Kidney (tissue), 14 donors: ENCODE measurements around the gene CDS2. TPM values are rescaled to one million over a fixed set of nuclear protein-coding genes. Genes with fewer than 3 reads are reported as not detected.

ENCODE experiments used
- DNase-seq, 5 donors: peaks; one replicate each; pipeline ENCODE4 v3.0.0-alpha.2; 2013 to 2020
- FAIRE-seq: peaks from 2 replicates; lab custom pipeline; 2012; peaks lifted over from hg19 to GRCh38; lab: Jason Lieb, UNC
- H3K27ac ChIP-seq, 2 donors: one replicate each; pipeline ENCODE4 v1.7.0; 2013; ENCODE audit warnings: low read depth in 2 of 2, low read length in 2 of 2, inconsistent platforms in 1 of 2
- H3K27me3 ChIP-seq: one replicate; pipeline ENCODE4 v1.7.1; 2013; ENCODE audit warnings: low read length, inconsistent platforms; ENCODE audit not compliant: control insufficient read depth, insufficient read depth
- H3K36me3 ChIP-seq, 3 donors: one replicate each; pipeline versions ENCODE4 v1.7.0 to v1.7.1; 2013; ENCODE audit warnings: low read length in 3 of 3, control low read depth in 1 of 3, inconsistent platforms in 1 of 3; ENCODE audit not compliant: insufficient read depth in 3 of 3, control insufficient read depth in 2 of 3
- H3K4me1 ChIP-seq, 3 donors: one replicate each; pipeline versions ENCODE4 v1.7.0 to v1.7.1; 2013; ENCODE audit warnings: low read length in 3 of 3, inconsistent platforms in 1 of 3, low read depth in 1 of 3; ENCODE audit not compliant: control insufficient read depth in 2 of 3, insufficient read depth in 2 of 3
- H3K4me3 ChIP-seq, 3 donors: one replicate each; pipeline versions ENCODE4 v1.7.0 to v1.8.1; 2013; ENCODE audit warnings: low read length in 3 of 3, control low read depth in 1 of 3, inconsistent platforms in 1 of 3
- H3K9ac ChIP-seq, 3 donors: one replicate each; pipeline versions ENCODE4 v1.7.0 to v1.7.1; 2013; ENCODE audit warnings: low read length in 3 of 3, control low read depth in 1 of 3, inconsistent platforms in 1 of 3
- H3K9me3 ChIP-seq, 3 donors: one replicate each; pipeline versions ENCODE4 v1.7.0 to v1.7.1; 2013; ENCODE audit warnings: low read length in 3 of 3, control low read depth in 1 of 3, inconsistent platforms in 1 of 3; ENCODE audit not compliant: control insufficient read depth in 2 of 3, insufficient read depth in 1 of 3
- CTCF ChIP-seq: IDR thresholded peaks from 3 replicates; pipeline ENCODE4 v1.5.1; 2012; ENCODE audit warnings: mild to moderate bottlenecking, moderate library complexity, borderline replicate concordance; ENCODE audit not compliant: insufficient read depth; ENCODE audit errors: extremely low read depth
- intact Hi-C: fragments of 100-400 bp; cut with DNase I; formaldehyde crosslinking; loops from one replicate; pipeline ENCODE4 v1.11.1; 2022
- polyA plus RNA-seq: library from polyadenylated mRNA; stranded (reverse); fragments of 350-450 nt; fragmentation: Illumina TruSeq; extraction: RNeasy Lipid Tissue Mini Kit (QIAGEN cat#74804); gene quantifications from one replicate; pipeline ENCODE4 v1.2.3, GENCODE V29; 2014; ENCODE audit warnings: low read depth, low replicate concordance; ENCODE audit not compliant: insufficient read depth
- total RNA-seq: library from RNA; stranded (reverse); fragmentation: NEBNext Ultra II Directional; extraction: Animal tissue kit (Norgen Biotek cat#: 25700); gene quantifications from one replicate; pipeline ENCODE4 v1.2.1, GENCODE V29; 2021
- donor health status: control.
- donor health status: control.
- donor health status: control.
- donor health status: control.
- donor health status: control.
- donor health status: DM: yes; HTN: yes; CAD: no.
- donor health status: Normal renal cell carcinoma (clear cell type).

The CDS2 gene
- total and polyA plus RNA-seq, 2 donors from 2014 or later = 19.9 to 67.9 TPM

DNA sequence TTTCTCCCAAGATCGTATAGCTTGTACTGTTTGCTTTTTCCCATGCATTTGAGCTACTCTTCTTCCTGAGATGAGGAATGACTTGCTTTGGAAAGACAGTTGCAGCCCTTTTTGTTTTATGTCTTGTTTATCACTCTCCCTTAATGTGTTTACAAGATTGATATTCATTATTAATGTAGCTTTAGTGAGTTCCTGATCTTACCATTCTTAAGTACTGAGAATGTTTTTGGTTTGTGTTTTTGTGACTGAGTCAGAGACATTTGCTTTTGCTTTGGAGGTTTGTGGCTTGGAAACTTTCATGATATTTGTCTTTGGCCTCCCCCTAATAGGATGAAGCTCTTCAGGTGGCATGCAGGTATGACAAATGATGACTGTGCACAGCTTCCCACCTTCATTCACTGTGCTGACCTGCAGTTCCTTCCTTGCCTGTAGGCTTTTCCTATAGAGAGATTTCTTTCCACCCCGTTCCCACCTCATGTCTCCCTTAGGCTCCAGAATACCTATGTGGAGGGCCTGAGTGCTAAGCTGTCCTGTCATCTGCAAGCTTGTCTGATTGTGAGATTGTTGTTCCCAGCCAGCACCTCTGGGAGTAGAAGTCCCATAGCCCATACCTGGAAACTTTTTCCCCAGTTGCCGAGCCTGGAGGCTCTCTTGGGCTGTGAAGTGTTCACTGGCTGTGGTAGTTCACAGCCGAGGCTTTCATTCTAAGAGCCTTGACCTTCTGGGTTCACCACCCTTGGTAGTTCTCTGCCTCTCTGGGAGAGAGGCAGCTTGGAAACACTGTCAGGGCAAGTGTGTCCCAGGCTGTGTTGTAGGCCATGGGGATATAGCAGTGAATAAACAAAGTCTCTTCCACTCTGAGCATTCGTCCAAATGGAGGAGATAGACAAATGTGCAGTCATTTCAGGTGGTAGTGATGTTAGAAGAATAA lies 27.1 kb downstream of the CDS2 start:
- intact Hi-C loops = no loop called here
- DNase-seq = no peak
- no peak overlapping the region for H3K4me3 ChIP-seq
- H3K9me3 ChIP-seq = no peaks in the 10 kb centered on the region
- no peaks in the 10 kb centered on the region for H3K27me3 ChIP-seq
- H3K27ac ChIP-seq = no peak overlapping the region
- no peaks in the 10 kb centered on the region for H3K36me3 ChIP-seq
- no peak for TF ChIP-seq CTCF
- no peak overlapping the region for H3K9ac ChIP-seq
- no peak for FAIRE-seq
- H3K4me1 ChIP-seq = peaks cover 0 to 14% (median 0%) of the 10 kb centered on the region in 3 donors

DNA sequence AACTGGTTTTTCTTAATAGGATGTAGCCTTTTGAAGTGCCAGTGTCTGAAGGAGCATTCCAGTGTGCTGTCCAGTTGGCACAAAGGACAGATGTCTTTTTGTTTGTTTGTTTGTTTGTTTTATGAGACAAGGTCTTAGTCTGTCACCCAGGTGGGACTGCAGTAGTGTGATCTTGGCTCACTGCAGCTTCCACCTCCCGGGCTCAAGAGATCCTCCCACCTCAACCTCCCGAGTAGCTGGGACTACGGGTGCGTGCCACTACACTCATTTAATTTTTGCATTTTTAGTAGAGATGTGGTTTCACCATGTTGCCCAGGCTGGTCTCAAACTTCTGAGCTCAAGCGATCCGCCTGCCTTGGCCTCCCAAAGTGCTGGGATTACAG lies 27.7 kb downstream of the CDS2 start:
- no peak overlapping the region for H3K9ac ChIP-seq
- intact Hi-C loops = no loop called here
- no peak overlapping the region for H3K27ac ChIP-seq
- no peaks in the 10 kb centered on the region for H3K36me3 ChIP-seq
- peaks cover 0 to 14% (median 0%) of the 10 kb centered on the region in 3 donors for H3K4me1 ChIP-seq
- H3K4me3 ChIP-seq = no peak overlapping the region
- H3K9me3 ChIP-seq = no peaks in the 10 kb centered on the region
- no peak for TF ChIP-seq CTCF
- DNase-seq (no peak), FAIRE-seq (no peak)
- no peaks in the 10 kb centered on the region for H3K27me3 ChIP-seq

- Histone ChIP-seq H3K9me3 (no peaks in the 10 kb centered on the region), H3K9ac (no peak overlapping the region), H3K27me3 (no peaks in the 10 kb centered on the region), H3K27ac (no peak overlapping the region), H3K36me3 (no peaks in the 10 kb centered on the region), H3K4me3 (no peak overlapping the region), H3K4me1 (peaks cover 0 to 12% (median 0%) of the 10 kb centered on the region in 3 donors)
- DNase-seq (no peak), FAIRE-seq (no peak)
- intact Hi-C loops = no loop called here
- no peak for TF ChIP-seq CTCF
Observed at GRCh38 chr20:5155404-5155803, 28.6 kb downstream of the CDS2 start.
